Mesenchymal stem cell (in vitro differentiated cells and primary cell): ENCODE measurements around the gene KRTAP10-1.
"Not testable (repeated sequence)": the region's sequence is repeated elsewhere in the genome, so short reads cannot be mapped to it uniquely, and the experiment has no call there.

ENCODE experiments used
- DNase-seq: peaks from one replicate; pipeline ENCODE4 v3.0.0-alpha.2; 2013
- H2AFZ ChIP-seq: one replicate; pipeline ENCODE4 v1.6.1; 2013; ENCODE audit warnings: low read depth, mild to moderate bottlenecking, control low read depth, inconsistent platforms, low read length, moderate library complexity
- H2AK5ac ChIP-seq: 2 replicates; pipeline ENCODE4 v1.6.1; 2013; ENCODE audit warnings: low read length, moderate library complexity, mild to moderate bottlenecking, inconsistent platforms; ENCODE audit not compliant: severe bottlenecking
- H2BK120ac ChIP-seq: one replicate; pipeline ENCODE4 v1.6.1; 2013; ENCODE audit warnings: low read depth, mild to moderate bottlenecking, inconsistent platforms, low read length, moderate library complexity
- H2BK12ac ChIP-seq, 2 experiments: one replicate each; pipeline ENCODE4 v1.6.1; 2013; ENCODE audit warnings: inconsistent platforms in 2 of 2, low read length in 2 of 2, mild to moderate bottlenecking in 2 of 2, moderate library complexity in 2 of 2, control low read depth in 1 of 2
- H2BK15ac ChIP-seq: one replicate; pipeline ENCODE4 v1.6.1; 2013; ENCODE audit warnings: mild to moderate bottlenecking, low read depth, inconsistent platforms; ENCODE audit not compliant: poor library complexity, severe bottlenecking
- H2BK5ac ChIP-seq: 2 replicates; pipeline ENCODE4 v1.6.1; 2013; ENCODE audit warnings: low read depth, mild to moderate bottlenecking, low read length, control low read depth, inconsistent platforms; ENCODE audit not compliant: poor library complexity, severe bottlenecking
- H3K14ac ChIP-seq, 2 experiments: one replicate each; pipeline ENCODE4 v1.6.1; 2013; ENCODE audit warnings: inconsistent platforms in 2 of 2, low read length in 2 of 2, control low read depth in 1 of 2, mild to moderate bottlenecking in 1 of 2, moderate library complexity in 1 of 2
- H3K18ac ChIP-seq, 2 experiments: one replicate each; pipeline ENCODE4 v1.6.1; 2013; ENCODE audit warnings: inconsistent platforms in 2 of 2, low read length in 2 of 2, control low read depth in 1 of 2, low read depth in 1 of 2, mild to moderate bottlenecking in 1 of 2
- H3K23ac ChIP-seq, 2 experiments: one replicate each; pipeline ENCODE4 v1.6.1; 2013; ENCODE audit warnings: inconsistent platforms in 2 of 2, low read length in 2 of 2, mild to moderate bottlenecking in 2 of 2, moderate library complexity in 2 of 2, control low read depth in 1 of 2
- H3K27ac ChIP-seq: 2 replicates; pipeline ENCODE4 v1.5.1; 2013; ENCODE audit warnings: mild to moderate bottlenecking, moderate library complexity, low read length, control low read depth, inconsistent platforms; ENCODE audit not compliant: poor library complexity, severe bottlenecking
- H3K27me3 ChIP-seq, 2 experiments: 2 replicates each; pipeline versions ENCODE4 v1.6.1 to v1.7.0; 2013; ENCODE audit warnings: low read length in 2 of 2, mild to moderate bottlenecking in 2 of 2, moderate library complexity in 2 of 2, control low read depth in 1 of 2, inconsistent platforms in 1 of 2; ENCODE audit not compliant: control insufficient read depth in 1 of 2, insufficient read depth in 1 of 2
- H3K36me3 ChIP-seq, 2 experiments: 2 replicates each; pipeline versions ENCODE4 v1.6.1 to v1.7.0; 2013; ENCODE audit warnings: low read length in 2 of 2, control low read depth in 1 of 2, inconsistent platforms in 1 of 2, low read depth in 1 of 2, mild to moderate bottlenecking in 1 of 2; ENCODE audit not compliant: insufficient read depth in 2 of 2, control insufficient read depth in 1 of 2
- H3K4ac ChIP-seq, 2 experiments: one replicate each; pipeline ENCODE4 v1.6.1; 2013; ENCODE audit warnings: inconsistent platforms in 2 of 2, low read length in 2 of 2, mild to moderate bottlenecking in 2 of 2, moderate library complexity in 2 of 2, control low read depth in 1 of 2, low read depth in 1 of 2
- H3K4me1 ChIP-seq: 2 replicates; pipeline ENCODE4 v1.6.1; 2013; ENCODE audit warnings: low read depth, low read length, control low read depth; ENCODE audit not compliant: control insufficient read depth, insufficient read depth
- H3K4me2 ChIP-seq: 2 replicates; pipeline ENCODE4 v1.6.1; 2013; ENCODE audit warnings: low read length, mild to moderate bottlenecking, inconsistent platforms; ENCODE audit not compliant: poor library complexity, severe bottlenecking
- H3K4me3 ChIP-seq, 2 experiments: 2 replicates each; pipeline versions ENCODE4 v1.5.1 to v1.7.0; 2013; ENCODE audit warnings: low read length in 2 of 2, mild to moderate bottlenecking in 2 of 2, control low read depth in 1 of 2, low read depth in 1 of 2; ENCODE audit not compliant: insufficient read depth in 1 of 2
- H3K79me1 ChIP-seq: replicated peaks from 2 replicates; pipeline ENCODE4 v1.6.1; 2013; ENCODE audit warnings: mild to moderate bottlenecking, control low read depth, low read length, inconsistent platforms; ENCODE audit not compliant: poor library complexity, severe bottlenecking
- H3K9ac ChIP-seq: 2 replicates; pipeline ENCODE4 v1.7.0; 2013; ENCODE audit warnings: mild to moderate bottlenecking, low read length, moderate library complexity
- H3K9me3 ChIP-seq: 2 replicates; pipeline ENCODE4 v1.7.0; 2013; ENCODE audit warnings: mild to moderate bottlenecking, low read length; ENCODE audit not compliant: control insufficient read depth
- H4K8ac ChIP-seq: one replicate; pipeline ENCODE4 v1.6.1; 2013; ENCODE audit warnings: inconsistent platforms, mild to moderate bottlenecking, low read length, moderate library complexity
- H4K91ac ChIP-seq: one replicate; pipeline ENCODE4 v1.6.1; 2013; ENCODE audit warnings: mild to moderate bottlenecking, low read length, inconsistent platforms
- WGBS: methylation state at CpG from one replicate; pipeline ENCODE4 v1.1.7; 2013; ENCODE audit warnings: mixed read lengths; 5-methylcytosine and 5-hydroxymethylcytosine counted together

The KRTAP10-1 gene

GRCh38 chr21:44564886-44565598 lies 25.0 kb upstream of the KRTAP10-1 start:
- Histone ChIP-seq H2BK5ac (no peak overlapping the region), H3K14ac (no peak overlapping the region), H2AK5ac (no peak overlapping the region), H2BK15ac (no peak overlapping the region), H3K23ac (no peak overlapping the region), H3K79me1 (no peaks in the 10 kb centered on the region), H4K91ac (no peak overlapping the region), H3K4me3 (no peak overlapping the region), H4K8ac (no peak overlapping the region), H3K4ac (no peak overlapping the region), H3K9ac (no peak overlapping the region), H3K4me2 (no peak overlapping the region), H2BK12ac (no peak overlapping the region), H3K36me3 (no peaks in the 10 kb centered on the region), H2AFZ (no peak overlapping the region), H3K27me3 (no peaks in the 10 kb centered on the region), H3K4me1 (no peaks in the 10 kb centered on the region), H2BK120ac (no peak overlapping the region), H3K18ac (no peak overlapping the region), H3K9me3 (peaks cover 21% of the 10 kb centered on the region), H3K27ac (no peak overlapping the region)
- 43% methylated on average over 1 of the region's 1 CpG for WGBS
- no peak for DNase-seq

DNA sequence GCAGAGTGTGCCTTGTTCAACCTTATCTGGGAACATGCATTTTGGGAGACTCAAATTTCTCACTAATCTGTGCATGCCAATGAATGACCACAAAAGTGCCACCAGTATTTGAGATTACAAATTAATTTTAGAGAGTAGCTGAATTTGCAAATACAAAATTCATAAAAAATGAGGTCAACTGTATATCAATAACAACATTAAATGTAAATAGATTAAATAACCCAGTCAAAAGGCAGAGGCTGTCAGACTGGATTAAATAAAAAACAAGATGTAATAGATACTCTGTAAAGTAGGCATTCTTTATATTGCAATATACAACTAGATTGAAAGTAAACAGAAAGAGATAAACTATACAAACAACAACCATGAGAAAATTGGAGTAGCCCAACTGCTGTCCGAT lies 24.1 kb upstream of the KRTAP10-1 start:
- H2BK120ac ChIP-seq: no peak overlapping the region
- H2BK5ac ChIP-seq: no peak overlapping the region
- no peak overlapping the region for H3K14ac ChIP-seq
- no peak for DNase-seq
- H3K18ac ChIP-seq: no peak overlapping the region
- H2AK5ac ChIP-seq: no peak overlapping the region
- H3K9me3 ChIP-seq: peaks cover 20% of the 10 kb centered on the region
- no peak overlapping the region for H3K4ac ChIP-seq
- no peak overlapping the region for H2AFZ ChIP-seq
- no peak overlapping the region for H3K4me3 ChIP-seq
- WGBS: no CpG with 5 or more reads among the region's 1 CpG
- no peak overlapping the region for H4K8ac ChIP-seq
- no peak overlapping the region for H3K9ac ChIP-seq
- no peak overlapping the region for H3K23ac ChIP-seq
- H3K27me3 ChIP-seq: peaks cover 0 to 3% of the 10 kb centered on the region in 2 experiments
- H2BK12ac ChIP-seq: no peak overlapping the region
- no peak overlapping the region for H4K91ac ChIP-seq
- H3K4me2 ChIP-seq: no peak overlapping the region
- H2BK15ac ChIP-seq: no peak overlapping the region
- no peaks in the 10 kb centered on the region for H3K4me1 ChIP-seq
- H3K36me3 ChIP-seq: no peaks in the 10 kb centered on the region
- no peak overlapping the region for H3K27ac ChIP-seq
- no peaks in the 10 kb centered on the region for H3K79me1 ChIP-seq

- Histone ChIP-seq H3K9me3 (peaks cover 11% of the 10 kb centered on the region), H3K4me3 (no peak within 1 kb of the TSS)
- WGBS: 68% methylated on average over 5 of the region's 5 CpGs
These were observed 18.7 kb upstream of the KRTAP10-1 start, which contains the start of gene KRTAP10-3 for GRCh38 chr21:44558695-44559094. TSS of gene KRTAP10-3 (minus strand) at chr21:44558795. CDS start at chr21:44558715, 80 bp downstream.

GRCh38 chr21:44558329-44558675 lies 18.3 kb upstream of the KRTAP10-1 start:
- not testable (repeated sequence) for H2BK120ac ChIP-seq, H3K4ac ChIP-seq, H3K4me2 ChIP-seq, H2BK12ac ChIP-seq, H3K27ac ChIP-seq, H4K8ac ChIP-seq, H2AFZ ChIP-seq, H3K9ac ChIP-seq, H2BK5ac ChIP-seq, H2AK5ac ChIP-seq, H3K36me3 ChIP-seq, H3K4me1 ChIP-seq, H2BK15ac ChIP-seq, DNase-seq, H4K91ac ChIP-seq, H3K4me3 ChIP-seq, H3K23ac ChIP-seq, H3K79me1 ChIP-seq, H3K18ac ChIP-seq
- 62% methylated on average over 9 of the region's 10 CpGs for WGBS
- H3K14ac ChIP-seq: peak overlapping the region in 1 of 2 experiments; percentile 62
- peaks cover 10% of the 10 kb centered on the region for H3K9me3 ChIP-seq
- peaks cover 9 to 39% of the 10 kb centered on the region in 2 experiments for H3K27me3 ChIP-seq

More at GRCh38 chr21:44558695-44559094, 18.7 kb upstream of the KRTAP10-1 start, which contains the start of gene KRTAP10-3:
- Histone ChIP-seq H2AK5ac (no peak within 1 kb of the TSS), H3K4ac (no peak within 1 kb of the TSS), H2BK12ac (no peak within 1 kb of the TSS), H4K91ac (no peak within 1 kb of the TSS), H2AFZ (no peak within 1 kb of the TSS), H3K23ac (no peak within 1 kb of the TSS), H3K4me1 (peaks cover 2% of the 10 kb centered on the region), H3K14ac (peak within 1 kb of the TSS in 1 of 2 experiments; percentile 62), H2BK15ac (no peak within 1 kb of the TSS), H3K27ac (no peak within 1 kb of the TSS), H3K9ac (no peak within 1 kb of the TSS), H3K4me2 (no peak within 1 kb of the TSS), H3K18ac (no peak within 1 kb of the TSS), H2BK5ac (no peak within 1 kb of the TSS), H3K79me1 (no peaks in the 10 kb centered on the region), H3K36me3 (no peaks in the 10 kb centered on the region), H4K8ac (no peak within 1 kb of the TSS), H3K27me3 (peaks cover 9 to 37% of the 10 kb centered on the region in 2 experiments), H2BK120ac (no peak within 1 kb of the TSS)
- no peak for DNase-seq
